CD14-positive monocyte (primary cell): ENCODE results near the gene CCDC107. TPM values are rescaled to one million over a fixed set of nuclear protein-coding genes. Genes with fewer than 3 reads are reported as not detected.
A peak's percentile ranks its signal among the peaks of the same experiment; 100 is the strongest.

Experiments
- DNase-seq, 3 donors: peaks; one replicate each; pipeline ENCODE4 v3.0.0-alpha.2; 2011 to 2022
- H2AFZ ChIP-seq: 2 replicates; pipeline ENCODE4 v1.6.0; 2012; ENCODE audit warnings: mild to moderate bottlenecking, low read depth, low read length, inconsistent platforms; ENCODE audit not compliant: insufficient read depth, poor library complexity, severe bottlenecking
- H3K27ac ChIP-seq, 2 donors: 1 replicate in 1 of 2; 2 replicates in 1 of 2; pipeline ENCODE4 v1.5.1; 2012 to 2013; ENCODE audit warnings: low read length in 2 of 2, control low read depth in 1 of 2, inconsistent platforms in 1 of 2, low read depth in 1 of 2, mild to moderate bottlenecking in 1 of 2
- H3K27me3 ChIP-seq, 2 donors: one replicate each; pipeline versions ENCODE4 v1.6.0 to v1.6.1; 2011 to 2013; ENCODE audit warnings: low read length in 2 of 2; ENCODE audit not compliant: control insufficient read depth in 2 of 2, insufficient read depth in 2 of 2
- H3K36me3 ChIP-seq, 2 donors: replicated peaks in 1 of 2; 1 replicate in 1 of 2; 2 replicates in 1 of 2; pipeline versions ENCODE4 v1.5.1 to v1.6.1; 2012 to 2013; ENCODE audit warnings: low read length in 2 of 2, control low read depth in 1 of 2, inconsistent platforms in 1 of 2, mild to moderate bottlenecking in 1 of 2; ENCODE audit not compliant: insufficient read depth in 2 of 2, control insufficient read depth in 1 of 2
- H3K4me1 ChIP-seq, 2 donors: 1 replicate in 1 of 2; 2 replicates in 1 of 2; pipeline versions ENCODE4 v1.5.1 to v1.6.1; 2012 to 2013; ENCODE audit warnings: low read length in 2 of 2, control low read depth in 1 of 2, inconsistent platforms in 1 of 2, mild to moderate bottlenecking in 1 of 2, moderate library complexity in 1 of 2; ENCODE audit not compliant: insufficient read depth in 2 of 2, control insufficient read depth in 1 of 2
- H3K4me2 ChIP-seq: replicated peaks from 2 replicates; pipeline ENCODE3; 2012; ENCODE audit warnings: low read length, moderate library complexity, mild to moderate bottlenecking; ENCODE audit not compliant: poor library complexity, severe bottlenecking; ENCODE audit errors: extremely low read depth
- H3K4me3 ChIP-seq, 3 experiments: fragments of 200-600 bp in 1 of 3; sonication (generic) in 1 of 3; replicated peaks in 1 of 3; 1 replicate in 2 of 3; 2 replicates in 1 of 3; pipeline ENCODE4 v1.5.1; 2011 to 2013; ENCODE audit warnings: low read length in 3 of 3, mild to moderate bottlenecking in 3 of 3, control low read depth in 2 of 3, low read depth in 2 of 3, inconsistent platforms in 1 of 3, moderate library complexity in 1 of 3
- H3K79me2 ChIP-seq: 2 replicates; pipeline ENCODE4 v1.6.0; 2012; ENCODE audit warnings: mild to moderate bottlenecking, control low read depth, inconsistent platforms, low read length, moderate library complexity; ENCODE audit not compliant: insufficient read depth
- H3K9ac ChIP-seq: 2 replicates; pipeline ENCODE4 v1.6.0; 2017; ENCODE audit warnings: low read length, mild to moderate bottlenecking; ENCODE audit not compliant: insufficient read depth, poor library complexity, severe bottlenecking
- H3K9me3 ChIP-seq, 2 donors: replicated peaks in 1 of 2; 1 replicate in 1 of 2; 2 replicates in 1 of 2; pipeline versions ENCODE4 v1.5.1 to v1.6.1; 2012 to 2013; ENCODE audit warnings: low read length in 2 of 2, control low read depth in 1 of 2; ENCODE audit not compliant: control insufficient read depth in 1 of 2, insufficient read depth in 1 of 2
- H4K20me1 ChIP-seq: 2 replicates; pipeline ENCODE4 v1.6.0; 2012; ENCODE audit warnings: mild to moderate bottlenecking, low read length, control low read depth, moderate library complexity; ENCODE audit not compliant: insufficient read depth
- H3K27ac Mint-ChIP-seq, 7 donors: one replicate each; pipeline ENCODE4 v1.8.0; 2020; ENCODE audit warnings: mild to moderate bottlenecking in 7 of 7, mixed read lengths in 7 of 7, moderate library complexity in 6 of 7, inconsistent platforms in 2 of 7
- H3K27me3 Mint-ChIP-seq, 3 donors: one replicate each; pipeline ENCODE4 v1.8.0; 2021 to 2022; ENCODE audit warnings: low read depth in 3 of 3, mild to moderate bottlenecking in 3 of 3, mixed read lengths in 3 of 3, moderate library complexity in 3 of 3, inconsistent platforms in 1 of 3
- H3K36me3 Mint-ChIP-seq, 2 donors: one replicate each; pipeline ENCODE4 v1.8.0; 2020; ENCODE audit warnings: mixed read lengths in 2 of 2, inconsistent platforms in 1 of 2, mild to moderate bottlenecking in 1 of 2
- H3K4me1 Mint-ChIP-seq: one replicate; pipeline ENCODE4 v1.8.0; 2020; ENCODE audit warnings: mild to moderate bottlenecking, mixed read lengths
- H3K4me3 Mint-ChIP-seq, 2 donors: one replicate each; pipeline ENCODE4 v1.8.0; 2020; ENCODE audit warnings: mild to moderate bottlenecking in 2 of 2, mixed read lengths in 2 of 2, moderate library complexity in 1 of 2
- H3K9me3 Mint-ChIP-seq, 7 donors: one replicate each; pipeline ENCODE4 v1.8.0; 2020 to 2022; ENCODE audit warnings: mixed read lengths in 7 of 7, mild to moderate bottlenecking in 6 of 7, moderate library complexity in 6 of 7, inconsistent platforms in 2 of 7
- CTCF ChIP-seq: fragments of 200-600 bp; IDR thresholded peaks from one replicate; pipeline ENCODE4 v1.8.0; 2022; ENCODE audit warnings: antibody characterized with exemption, mild to moderate bottlenecking
- WGBS: methylation state at CpG from one replicate; pipeline ENCODE4 v1.1.5; 2013; ENCODE audit warnings: missing lambda C conversion rate; ENCODE audit not compliant: insufficient coverage; 5-methylcytosine and 5-hydroxymethylcytosine counted together
- intact Hi-C, 2 donors: fragments of 100-400 bp; cut with micrococcal nuclease; formaldehyde crosslinking; loops; one replicate each; pipeline versions ENCODE4 v1.15.0 to v1.15.1; 2023
- polyA plus RNA-seq, 3 donors: library from polyadenylated mRNA; depleted of rRNA in 1 of 3; unstranded in 2 of 3; stranded (reverse) in 1 of 3; fragments of 300-500 nt in 2 of 3; fragments of >200 nt in 1 of 3; fragmentation: Illumina TruSeq in 2 of 3; gene quantifications; 1 replicate in 2 of 3; 2 replicates in 1 of 3; pipeline ENCODE4 v1.2.3, GENCODE V29; 2012 to 2021

Gene CCDC107
- polyA plus RNA-seq, 3 donors, result 17.2 to 32.6 (median 23.2) TPM

GRCh38 chr9:35646153-35646532, 11.9 kb upstream of the CCDC107 start:
- peak in 2 of 3 donors; percentile 31 to 43 for DNase-seq
- peak overlapping the region; percentile 65 to 81 (median 71) for H3K4me3 ChIP-seq
- 0% methylated on average over 8 of the region's 11 CpGs for WGBS

More at GRCh38 chr9:35646153-35646532, 11.9 kb upstream of the CCDC107 start:
- Mint-ChIP-seq H3K4me3 (peak overlapping the region; percentile 92 to 99), H3K4me1 (peaks cover 77% of the 10 kb centered on the region), H3K27ac (peak overlapping the region; percentile 94 to 99 (median 98)), H3K27me3 (peaks cover 0 to 8% (median 0%) of the 10 kb centered on the region in 3 donors), H3K36me3 (peaks cover 3% of the 10 kb centered on the region in 2 donors), H3K9me3 (peaks cover 0 to 2% (median 0%) of the 10 kb centered on the region in 7 donors)
- H2AFZ ChIP-seq, result peak overlapping the region; percentile 78
- H3K27ac ChIP-seq, result peak overlapping the region; percentile 89 to 94
- no peaks in the 10 kb centered on the region for H3K27me3 ChIP-seq
- intact Hi-C loops, result loop anchor here (1.0 to 10.0 kb wide), 4 partner anchors 11 to 166 kb away; partner anchors contain the start of gene SPAG8 (in 1 of the 2)
- H3K9me3 ChIP-seq, result no peaks in the 10 kb centered on the region
- H3K79me2 ChIP-seq, result peaks cover 14% of the 10 kb centered on the region
- peak overlapping the region; percentile 94 for H3K4me2 ChIP-seq
- TF ChIP-seq CTCF, result no peak
- peaks cover 63 to 84% of the 10 kb centered on the region in 2 donors for H3K4me1 ChIP-seq
- no peaks in the 10 kb centered on the region for H4K20me1 ChIP-seq
- peak overlapping the region; percentile 80 for H3K9ac ChIP-seq
- no peaks in the 10 kb centered on the region for H3K36me3 ChIP-seq
